Cardiac fibroblast (primary cell): ENCODE results near the gene ANGPTL5.

Experiments used
- DNase-seq, 2 donors: peaks; one replicate each; pipeline versions ENCODE4 v3.0.0 to v3.0.0-alpha.2; 2010; ENCODE audit warnings: low read depth in 2 of 2
- H3K4me3 ChIP-seq, 2 donors: replicated peaks in 1 of 2; 1 replicate in 1 of 2; 2 replicates in 1 of 2; pipeline ENCODE4 v1.5.1; 2011; ENCODE audit warnings: low read depth in 2 of 2, low read length in 2 of 2, mild to moderate bottlenecking in 2 of 2, moderate library complexity in 1 of 2
- TF ChIP-seq, protein P1 (sequence below): IDR thresholded peaks from one replicate; pipeline ENCODE4 v1.5.1; 2011; ENCODE audit warnings: low read depth, mild to moderate bottlenecking, low read length, inconsistent platforms

The ANGPTL5 gene

GRCh38 chr11:101944923-101945322 lies 28.6 kb upstream of the ANGPTL5 start:
- TF ChIP-seq, protein P1, sequence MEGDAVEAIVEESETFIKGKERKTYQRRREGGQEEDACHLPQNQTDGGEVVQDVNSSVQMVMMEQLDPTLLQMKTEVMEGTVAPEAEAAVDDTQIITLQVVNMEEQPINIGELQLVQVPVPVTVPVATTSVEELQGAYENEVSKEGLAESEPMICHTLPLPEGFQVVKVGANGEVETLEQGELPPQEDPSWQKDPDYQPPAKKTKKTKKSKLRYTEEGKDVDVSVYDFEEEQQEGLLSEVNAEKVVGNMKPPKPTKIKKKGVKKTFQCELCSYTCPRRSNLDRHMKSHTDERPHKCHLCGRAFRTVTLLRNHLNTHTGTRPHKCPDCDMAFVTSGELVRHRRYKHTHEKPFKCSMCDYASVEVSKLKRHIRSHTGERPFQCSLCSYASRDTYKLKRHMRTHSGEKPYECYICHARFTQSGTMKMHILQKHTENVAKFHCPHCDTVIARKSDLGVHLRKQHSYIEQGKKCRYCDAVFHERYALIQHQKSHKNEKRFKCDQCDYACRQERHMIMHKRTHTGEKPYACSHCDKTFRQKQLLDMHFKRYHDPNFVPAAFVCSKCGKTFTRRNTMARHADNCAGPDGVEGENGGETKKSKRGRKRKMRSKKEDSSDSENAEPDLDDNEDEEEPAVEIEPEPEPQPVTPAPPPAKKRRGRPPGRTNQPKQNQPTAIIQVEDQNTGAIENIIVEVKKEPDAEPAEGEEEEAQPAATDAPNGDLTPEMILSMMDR = no peak
- no peak overlapping the region for H3K4me3 ChIP-seq
- DNase-seq = no peak

GRCh38 chr11:101940901-101941520 lies 24.7 kb upstream of the ANGPTL5 start:
- no peak overlapping the region for H3K4me3 ChIP-seq
- TF ChIP-seq, protein P1 = no peak
- no peak for DNase-seq

- TF ChIP-seq, protein P1 = no peak
- H3K4me3 ChIP-seq = no peak overlapping the region
- no peak for DNase-seq
Measured at GRCh38 chr11:101931692-101932091, 15.4 kb upstream of the ANGPTL5 start.

GRCh38 chr11:101929294-101929915 lies 13.1 kb upstream of the ANGPTL5 start:
- H3K4me3 ChIP-seq = no peak overlapping the region
- TF ChIP-seq, protein P1 = no peak
- DNase-seq = no peak

DNA sequence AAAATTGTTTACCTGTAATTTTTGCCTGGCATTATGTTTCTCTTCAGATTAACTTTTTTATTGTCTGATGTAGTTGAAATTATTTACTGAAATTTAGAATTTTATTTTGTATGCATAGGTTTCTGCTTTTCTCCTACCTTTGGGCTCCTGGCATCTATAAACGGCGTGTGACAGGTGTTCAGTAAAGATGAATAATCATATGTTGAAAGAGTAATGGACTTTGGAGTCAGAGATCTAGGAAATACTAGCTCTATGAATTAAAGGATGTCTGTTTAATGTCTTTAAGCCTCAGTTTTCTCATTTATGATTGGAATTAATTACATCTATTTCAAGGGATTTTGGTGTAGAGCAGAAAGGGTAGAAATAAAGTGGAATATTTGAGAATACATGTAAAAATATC lies 7.2 kb upstream of the ANGPTL5 start:
- DNase-seq = no peak
- TF ChIP-seq, protein P1 = no peak

GRCh38 chr11:101920992-101921391 lies 4.7 kb upstream of the ANGPTL5 start:
- TF ChIP-seq, protein P1 = no peak
- H3K4me3 ChIP-seq = no peak overlapping the region
- no peak for DNase-seq

More for the DNA sequence above, 7.2 kb upstream of the ANGPTL5 start:
- H3K4me3 ChIP-seq = no peak overlapping the region
